Retinal pigment epithelial cell (primary cell): ENCODE measurements around the gene NR4A2.
"Not testable (repeated sequence)": the region's sequence is repeated elsewhere in the genome, so short reads cannot be mapped to it uniquely, and the experiment has no call there.

ENCODE experiments used
- DNase-seq: peaks from one replicate; pipeline ENCODE4 v3.0.0-alpha.2; 2010; ENCODE audit warnings: low read depth
- H3K4me3 ChIP-seq: 2 replicates; pipeline ENCODE4 v1.5.1; 2011; ENCODE audit warnings: mild to moderate bottlenecking, low read length, control low read depth, moderate library complexity
- TF ChIP-seq, protein P1 (sequence below): conservative IDR thresholded peaks from 2 replicates; pipeline ENCODE4 v1.5.1; 2011; ENCODE audit warnings: low read depth, low read length, control low read depth, inconsistent platforms

NR4A2 gene

DNA sequence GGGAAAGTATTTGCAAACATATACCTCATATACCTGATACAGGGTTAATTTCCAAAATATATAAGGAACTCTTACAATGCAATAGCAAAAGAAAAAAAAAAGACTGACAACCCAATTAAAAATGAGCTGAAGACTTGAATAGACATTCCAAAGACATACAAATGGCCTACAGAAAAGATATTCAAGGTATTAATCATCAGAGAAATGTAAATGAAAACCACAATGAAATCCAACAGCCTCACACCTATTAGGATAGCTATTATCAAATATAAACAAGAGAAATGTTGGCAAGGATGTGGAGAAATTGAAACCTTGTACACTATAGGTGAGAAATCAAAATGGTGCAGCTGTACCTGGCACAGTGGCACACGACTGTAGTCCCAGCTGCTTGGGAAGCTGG is 25.7 kb downstream of the NR4A2 start:
- no peak overlapping the region for H3K4me3 ChIP-seq
- no peak for DNase-seq
- TF ChIP-seq, protein P1, sequence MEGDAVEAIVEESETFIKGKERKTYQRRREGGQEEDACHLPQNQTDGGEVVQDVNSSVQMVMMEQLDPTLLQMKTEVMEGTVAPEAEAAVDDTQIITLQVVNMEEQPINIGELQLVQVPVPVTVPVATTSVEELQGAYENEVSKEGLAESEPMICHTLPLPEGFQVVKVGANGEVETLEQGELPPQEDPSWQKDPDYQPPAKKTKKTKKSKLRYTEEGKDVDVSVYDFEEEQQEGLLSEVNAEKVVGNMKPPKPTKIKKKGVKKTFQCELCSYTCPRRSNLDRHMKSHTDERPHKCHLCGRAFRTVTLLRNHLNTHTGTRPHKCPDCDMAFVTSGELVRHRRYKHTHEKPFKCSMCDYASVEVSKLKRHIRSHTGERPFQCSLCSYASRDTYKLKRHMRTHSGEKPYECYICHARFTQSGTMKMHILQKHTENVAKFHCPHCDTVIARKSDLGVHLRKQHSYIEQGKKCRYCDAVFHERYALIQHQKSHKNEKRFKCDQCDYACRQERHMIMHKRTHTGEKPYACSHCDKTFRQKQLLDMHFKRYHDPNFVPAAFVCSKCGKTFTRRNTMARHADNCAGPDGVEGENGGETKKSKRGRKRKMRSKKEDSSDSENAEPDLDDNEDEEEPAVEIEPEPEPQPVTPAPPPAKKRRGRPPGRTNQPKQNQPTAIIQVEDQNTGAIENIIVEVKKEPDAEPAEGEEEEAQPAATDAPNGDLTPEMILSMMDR, result no peak

DNA sequence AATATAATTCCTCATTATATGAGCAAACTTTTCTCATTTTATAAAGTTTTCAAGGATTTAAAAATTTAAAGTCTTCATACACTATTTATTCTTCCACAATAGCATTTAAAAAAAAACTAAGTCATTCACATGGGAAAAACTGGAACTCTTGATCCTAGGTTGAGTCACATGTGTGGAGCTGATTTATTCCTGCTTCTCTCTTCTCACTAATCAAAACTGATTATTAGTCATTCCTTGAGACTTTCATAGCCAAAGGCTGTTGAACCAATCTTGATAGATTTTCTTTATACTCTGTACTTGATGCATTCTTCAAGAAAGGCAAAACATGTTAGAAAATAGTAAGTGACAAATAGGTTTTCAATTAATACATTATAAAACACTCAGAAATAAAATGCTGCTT is 27.4 kb downstream of the NR4A2 start:
- no peak for DNase-seq
- TF ChIP-seq, protein P1, result no peak
- no peak overlapping the region for H3K4me3 ChIP-seq

DNA sequence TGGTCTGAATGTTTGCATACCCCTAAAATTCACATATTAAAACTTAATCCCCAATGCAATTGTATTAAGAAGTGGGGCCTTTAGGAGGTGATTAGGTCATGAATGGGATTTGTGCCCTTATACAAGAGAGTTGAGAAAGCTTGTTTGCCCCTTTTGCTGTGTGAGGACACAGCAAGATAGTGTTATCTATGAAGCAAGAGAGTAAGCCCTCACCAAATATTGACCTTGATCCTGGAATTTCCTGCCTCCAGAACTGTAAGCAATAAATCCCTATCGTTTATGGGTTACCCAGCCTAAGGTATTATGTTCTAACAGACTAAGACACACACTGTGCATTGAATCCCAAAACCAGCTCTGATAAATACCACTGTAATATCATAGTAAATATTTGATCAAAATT is 32.2 kb downstream of the NR4A2 start:
- DNase-seq, result no peak
- TF ChIP-seq, protein P1, result no peak
- H3K4me3 ChIP-seq, result no peak overlapping the region

DNA sequence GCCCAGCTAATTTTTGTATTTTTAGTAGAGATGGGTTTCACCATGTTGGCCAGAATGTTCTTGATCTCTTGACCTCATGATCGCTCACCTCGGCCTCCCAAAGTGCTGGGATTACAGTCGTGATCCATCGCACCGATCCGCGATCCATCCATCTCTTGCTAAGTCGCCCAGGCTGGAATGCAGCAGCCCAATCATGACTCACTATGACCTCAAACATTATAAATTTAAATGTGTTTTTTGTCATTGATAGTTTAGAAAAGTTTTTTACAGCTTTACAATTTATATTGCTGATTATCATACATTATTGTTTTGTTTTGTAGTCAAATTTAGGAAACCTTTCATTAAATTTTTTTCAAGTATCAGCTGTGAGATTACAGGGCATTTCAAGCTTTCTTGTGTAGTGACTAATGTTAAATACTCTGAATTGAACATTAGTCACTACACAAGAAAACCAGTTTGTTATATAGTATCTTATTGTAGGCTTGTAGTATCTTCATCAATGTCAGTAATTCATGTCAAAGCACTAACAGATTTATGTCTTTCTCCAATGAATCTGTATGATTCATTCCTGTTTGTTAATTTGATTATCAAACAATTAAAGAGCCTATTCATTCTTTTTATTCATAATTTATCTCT is 37.5 kb downstream of the NR4A2 start:
- DNase-seq, result no peak
- TF ChIP-seq, protein P1, result no peak
- H3K4me3 ChIP-seq, result no peak overlapping the region

DNA sequence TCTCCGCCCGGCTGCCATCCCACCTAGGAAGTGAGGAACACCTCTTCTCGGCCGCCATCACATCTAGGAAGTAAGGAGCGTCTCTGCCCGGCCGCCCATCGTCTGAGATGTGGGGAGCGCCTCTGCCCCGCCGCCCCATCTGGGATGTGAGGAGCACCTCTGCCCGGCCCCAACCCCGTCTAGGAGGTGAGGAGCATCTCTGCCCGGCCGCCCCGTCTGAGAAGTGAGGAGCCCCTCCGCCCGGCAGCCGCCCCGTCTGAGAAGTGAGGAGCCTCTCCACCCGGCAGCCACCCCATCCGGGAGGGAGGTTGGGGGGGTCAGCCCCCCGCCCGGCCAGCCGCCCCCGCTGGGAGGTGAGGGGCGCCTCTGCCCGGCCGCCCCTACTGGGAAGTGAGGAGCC is 39.1 kb downstream of the NR4A2 start:
- DNase-seq, H3K4me3 ChIP-seq: not testable (repeated sequence)

DNA sequence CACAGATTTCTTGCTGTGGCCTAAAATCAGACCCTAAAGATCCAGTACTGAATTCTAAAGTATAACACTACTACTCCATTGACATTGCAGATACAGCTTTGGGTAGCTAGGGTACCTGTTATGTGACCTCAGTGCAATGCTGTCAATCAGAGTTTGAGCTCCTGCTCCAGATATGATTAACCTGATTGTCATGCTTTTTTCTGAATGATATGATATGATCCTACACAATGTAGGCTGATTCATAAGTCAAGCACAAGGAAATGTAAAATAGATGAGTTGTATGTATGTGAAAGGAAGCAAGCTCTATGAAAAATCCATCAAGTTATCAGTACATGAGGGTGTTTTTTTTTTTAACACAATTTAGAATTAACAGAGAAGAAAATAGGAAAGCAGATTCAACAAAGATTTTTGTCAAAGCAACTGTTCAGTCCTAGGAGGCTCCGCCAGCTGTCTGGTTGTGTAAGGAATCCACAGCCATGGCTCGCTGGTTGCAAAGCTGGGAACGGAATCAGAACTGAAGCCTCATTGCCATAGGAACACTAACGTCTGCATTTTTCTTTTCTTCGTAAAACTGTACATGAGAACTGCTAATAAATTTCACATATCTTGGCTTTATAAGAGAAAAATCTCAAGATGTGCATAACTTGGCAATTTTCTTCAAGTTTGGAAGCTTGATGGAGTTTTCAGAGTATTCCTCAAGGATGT is 52.9 kb downstream of the NR4A2 start:
- TF ChIP-seq, protein P1, result no peak
- H3K4me3 ChIP-seq, result no peak overlapping the region
- no peak for DNase-seq
